Measurements from ENCODE around the gene ABCC6.
"Not testable (repeated sequence)": the region's sequence is repeated elsewhere in the genome, so short reads cannot be mapped to it uniquely, and the experiment has no call there.

GRCh38 chr16:16205864-16206263 lies 17.4 kb downstream of the ABCC6 start:
- TF ChIP-seq, protein P1, sequence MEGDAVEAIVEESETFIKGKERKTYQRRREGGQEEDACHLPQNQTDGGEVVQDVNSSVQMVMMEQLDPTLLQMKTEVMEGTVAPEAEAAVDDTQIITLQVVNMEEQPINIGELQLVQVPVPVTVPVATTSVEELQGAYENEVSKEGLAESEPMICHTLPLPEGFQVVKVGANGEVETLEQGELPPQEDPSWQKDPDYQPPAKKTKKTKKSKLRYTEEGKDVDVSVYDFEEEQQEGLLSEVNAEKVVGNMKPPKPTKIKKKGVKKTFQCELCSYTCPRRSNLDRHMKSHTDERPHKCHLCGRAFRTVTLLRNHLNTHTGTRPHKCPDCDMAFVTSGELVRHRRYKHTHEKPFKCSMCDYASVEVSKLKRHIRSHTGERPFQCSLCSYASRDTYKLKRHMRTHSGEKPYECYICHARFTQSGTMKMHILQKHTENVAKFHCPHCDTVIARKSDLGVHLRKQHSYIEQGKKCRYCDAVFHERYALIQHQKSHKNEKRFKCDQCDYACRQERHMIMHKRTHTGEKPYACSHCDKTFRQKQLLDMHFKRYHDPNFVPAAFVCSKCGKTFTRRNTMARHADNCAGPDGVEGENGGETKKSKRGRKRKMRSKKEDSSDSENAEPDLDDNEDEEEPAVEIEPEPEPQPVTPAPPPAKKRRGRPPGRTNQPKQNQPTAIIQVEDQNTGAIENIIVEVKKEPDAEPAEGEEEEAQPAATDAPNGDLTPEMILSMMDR (IDR thresholded peaks at IDR 0.05) = not testable (repeated sequence)
- not testable (repeated sequence) for TF ChIP-seq EZH2 (IDR thresholded peaks at IDR 0.05; ENCODE audit: borderline replicate concordance, insufficient read depth, low read depth, low read length, poor library complexity, severe bottlenecking)
